Measurements from ENCODE around the gene CFB. TPM values are rescaled to one million over a fixed set of nuclear protein-coding genes. Genes with fewer than 3 reads are reported as not detected.

Gene CFB
- total and polyA plus RNA-seq, 4 donors: 2,016 to 3,272 (median 3,140) TPM

DNA sequence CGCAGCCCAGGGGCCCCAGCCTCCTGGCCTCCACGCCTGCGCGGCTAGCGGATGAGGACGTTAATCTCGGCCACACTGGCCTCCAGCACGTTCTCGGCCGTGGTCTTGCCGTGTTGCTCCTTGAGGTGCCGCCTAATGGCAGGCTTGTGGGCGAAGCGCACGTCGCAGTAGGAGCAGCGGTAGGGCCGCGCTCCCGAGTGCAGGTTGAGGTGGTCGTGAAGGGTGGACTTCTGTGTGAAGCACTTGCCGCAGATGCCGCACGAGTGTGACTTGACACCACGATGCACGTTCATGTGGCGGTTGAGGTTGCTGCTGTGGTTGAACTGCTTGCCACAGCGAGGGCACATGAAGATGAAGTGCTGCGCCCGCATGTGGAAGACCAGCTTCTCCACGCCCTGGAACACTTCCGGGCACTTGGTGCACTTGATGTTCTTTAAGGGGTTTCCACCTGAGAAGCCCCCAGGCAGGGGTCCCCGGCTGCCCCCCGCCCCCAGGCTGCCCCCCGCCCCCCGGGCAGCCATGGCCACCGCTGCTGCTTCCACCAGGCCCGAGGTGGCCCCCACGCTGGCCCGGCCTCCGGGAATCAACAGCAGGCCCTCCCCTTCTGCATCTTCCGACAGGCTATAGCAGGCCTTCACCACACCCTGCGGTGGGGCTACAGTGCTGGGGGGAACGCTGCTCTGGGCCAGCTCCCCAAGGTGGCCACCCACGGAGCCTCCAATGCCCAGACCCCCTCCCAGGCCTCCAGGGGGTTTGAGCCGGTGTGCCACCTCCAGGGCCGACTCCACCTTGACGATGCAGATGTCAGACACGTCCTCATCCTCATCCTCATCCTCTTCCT, 45.8 kb upstream of the CFB start:
- H3K27ac ChIP-seq (ENCODE audit: low read depth in 1 of 2, low read length in 2 of 2): no peak overlapping the region
- DNase-seq (ENCODE audit: low spot score): no peak
- WGBS: 89% methylated on average over 49 of the region's 49 CpGs

More for the DNA sequence above, 45.8 kb upstream of the CFB start:
- Histone ChIP-seq H3K4me3 (ENCODE audit: low read depth in 1 of 3, low read length in 3 of 3) (no peak overlapping the region), H3K9ac (ENCODE audit: low read depth in 1 of 2, low read length in 2 of 2) (no peak overlapping the region), H3K4me1 (ENCODE audit: control insufficient read depth in 4 of 4, insufficient read depth in 4 of 4, low read length in 3 of 4) (peaks cover 10 to 45% (median 29%) of the 10 kb centered on the region in 4 donors), H3K9me3 (ENCODE audit: control insufficient read depth in 4 of 4, low read length in 3 of 4) (no peaks in the 10 kb centered on the region), H3K36me3 (ENCODE audit: control insufficient read depth in 4 of 4, insufficient read depth in 3 of 4, low read depth in 1 of 4, low read length in 3 of 4) (peaks cover 0 to 3% (median under 1%) of the 10 kb centered on the region in 4 donors), H3K27me3 (ENCODE audit: control insufficient read depth in 4 of 4, insufficient read depth in 4 of 4, low read length in 3 of 4) (no peaks in the 10 kb centered on the region)
- TF ChIP-seq, protein P1, sequence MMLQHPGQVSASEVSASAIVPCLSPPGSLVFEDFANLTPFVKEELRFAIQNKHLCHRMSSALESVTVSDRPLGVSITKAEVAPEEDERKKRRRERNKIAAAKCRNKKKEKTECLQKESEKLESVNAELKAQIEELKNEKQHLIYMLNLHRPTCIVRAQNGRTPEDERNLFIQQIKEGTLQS (IDR thresholded peaks at IDR 0.05): no peak
- TF ChIP-seq HNF4A (conservative IDR thresholded peaks at IDR 0.05): no peak
- no peak for TF ChIP-seq GABPA (IDR thresholded peaks at IDR 0.05 in 1 of 2, conservative IDR thresholded peaks at IDR 0.05 in 1 of 2)
- TF ChIP-seq YY1 (IDR thresholded peaks at IDR 0.05): no peak
- TF ChIP-seq EGR1 (IDR thresholded peaks at IDR 0.05; ENCODE audit: low read depth in 2 of 2): no peak
- TF ChIP-seq, protein P2, sequence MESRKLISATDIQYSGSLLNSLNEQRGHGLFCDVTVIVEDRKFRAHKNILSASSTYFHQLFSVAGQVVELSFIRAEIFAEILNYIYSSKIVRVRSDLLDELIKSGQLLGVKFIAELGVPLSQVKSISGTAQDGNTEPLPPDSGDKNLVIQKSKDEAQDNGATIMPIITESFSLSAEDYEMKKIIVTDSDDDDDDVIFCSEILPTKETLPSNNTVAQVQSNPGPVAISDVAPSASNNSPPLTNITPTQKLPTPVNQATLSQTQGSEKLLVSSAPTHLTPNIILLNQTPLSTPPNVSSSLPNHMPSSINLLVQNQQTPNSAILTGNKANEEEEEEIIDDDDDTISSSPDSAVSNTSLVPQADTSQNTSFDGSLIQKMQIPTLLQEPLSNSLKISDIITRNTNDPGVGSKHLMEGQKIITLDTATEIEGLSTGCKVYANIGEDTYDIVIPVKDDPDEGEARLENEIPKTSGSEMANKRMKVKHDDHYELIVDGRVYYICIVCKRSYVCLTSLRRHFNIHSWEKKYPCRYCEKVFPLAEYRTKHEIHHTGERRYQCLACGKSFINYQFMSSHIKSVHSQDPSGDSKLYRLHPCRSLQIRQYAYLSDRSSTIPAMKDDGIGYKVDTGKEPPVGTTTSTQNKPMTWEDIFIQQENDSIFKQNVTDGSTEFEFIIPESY (IDR thresholded peaks at IDR 0.05): no peak
- no peak for TF ChIP-seq TAF1 (conservative IDR thresholded peaks at IDR 0.05)
- TF ChIP-seq SP1 (IDR thresholded peaks at IDR 0.05): no peak
- TF ChIP-seq, protein P3, sequence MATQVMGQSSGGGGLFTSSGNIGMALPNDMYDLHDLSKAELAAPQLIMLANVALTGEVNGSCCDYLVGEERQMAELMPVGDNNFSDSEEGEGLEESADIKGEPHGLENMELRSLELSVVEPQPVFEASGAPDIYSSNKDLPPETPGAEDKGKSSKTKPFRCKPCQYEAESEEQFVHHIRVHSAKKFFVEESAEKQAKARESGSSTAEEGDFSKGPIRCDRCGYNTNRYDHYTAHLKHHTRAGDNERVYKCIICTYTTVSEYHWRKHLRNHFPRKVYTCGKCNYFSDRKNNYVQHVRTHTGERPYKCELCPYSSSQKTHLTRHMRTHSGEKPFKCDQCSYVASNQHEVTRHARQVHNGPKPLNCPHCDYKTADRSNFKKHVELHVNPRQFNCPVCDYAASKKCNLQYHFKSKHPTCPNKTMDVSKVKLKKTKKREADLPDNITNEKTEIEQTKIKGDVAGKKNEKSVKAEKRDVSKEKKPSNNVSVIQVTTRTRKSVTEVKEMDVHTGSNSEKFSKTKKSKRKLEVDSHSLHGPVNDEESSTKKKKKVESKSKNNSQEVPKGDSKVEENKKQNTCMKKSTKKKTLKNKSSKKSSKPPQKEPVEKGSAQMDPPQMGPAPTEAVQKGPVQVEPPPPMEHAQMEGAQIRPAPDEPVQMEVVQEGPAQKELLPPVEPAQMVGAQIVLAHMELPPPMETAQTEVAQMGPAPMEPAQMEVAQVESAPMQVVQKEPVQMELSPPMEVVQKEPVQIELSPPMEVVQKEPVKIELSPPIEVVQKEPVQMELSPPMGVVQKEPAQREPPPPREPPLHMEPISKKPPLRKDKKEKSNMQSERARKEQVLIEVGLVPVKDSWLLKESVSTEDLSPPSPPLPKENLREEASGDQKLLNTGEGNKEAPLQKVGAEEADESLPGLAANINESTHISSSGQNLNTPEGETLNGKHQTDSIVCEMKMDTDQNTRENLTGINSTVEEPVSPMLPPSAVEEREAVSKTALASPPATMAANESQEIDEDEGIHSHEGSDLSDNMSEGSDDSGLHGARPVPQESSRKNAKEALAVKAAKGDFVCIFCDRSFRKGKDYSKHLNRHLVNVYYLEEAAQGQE (IDR thresholded peaks at IDR 0.05): no peak
- no peak for TF ChIP-seq RAD21 (IDR thresholded peaks at IDR 0.05)
- TF ChIP-seq, protein P4, sequence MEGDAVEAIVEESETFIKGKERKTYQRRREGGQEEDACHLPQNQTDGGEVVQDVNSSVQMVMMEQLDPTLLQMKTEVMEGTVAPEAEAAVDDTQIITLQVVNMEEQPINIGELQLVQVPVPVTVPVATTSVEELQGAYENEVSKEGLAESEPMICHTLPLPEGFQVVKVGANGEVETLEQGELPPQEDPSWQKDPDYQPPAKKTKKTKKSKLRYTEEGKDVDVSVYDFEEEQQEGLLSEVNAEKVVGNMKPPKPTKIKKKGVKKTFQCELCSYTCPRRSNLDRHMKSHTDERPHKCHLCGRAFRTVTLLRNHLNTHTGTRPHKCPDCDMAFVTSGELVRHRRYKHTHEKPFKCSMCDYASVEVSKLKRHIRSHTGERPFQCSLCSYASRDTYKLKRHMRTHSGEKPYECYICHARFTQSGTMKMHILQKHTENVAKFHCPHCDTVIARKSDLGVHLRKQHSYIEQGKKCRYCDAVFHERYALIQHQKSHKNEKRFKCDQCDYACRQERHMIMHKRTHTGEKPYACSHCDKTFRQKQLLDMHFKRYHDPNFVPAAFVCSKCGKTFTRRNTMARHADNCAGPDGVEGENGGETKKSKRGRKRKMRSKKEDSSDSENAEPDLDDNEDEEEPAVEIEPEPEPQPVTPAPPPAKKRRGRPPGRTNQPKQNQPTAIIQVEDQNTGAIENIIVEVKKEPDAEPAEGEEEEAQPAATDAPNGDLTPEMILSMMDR (IDR thresholded peaks at IDR 0.05; ENCODE audit: low read depth, low read length, missing input control): no peak
- no peak for TF ChIP-seq NR2F2 (IDR thresholded peaks at IDR 0.05)
- TF ChIP-seq FOXA1 (IDR thresholded peaks at IDR 0.05): no peak
- TF ChIP-seq FOXA2 (IDR thresholded peaks at IDR 0.05): no peak
- TF ChIP-seq, protein P5, sequence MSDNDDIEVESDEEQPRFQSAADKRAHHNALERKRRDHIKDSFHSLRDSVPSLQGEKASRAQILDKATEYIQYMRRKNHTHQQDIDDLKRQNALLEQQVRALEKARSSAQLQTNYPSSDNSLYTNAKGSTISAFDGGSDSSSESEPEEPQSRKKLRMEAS (IDR thresholded peaks at IDR 0.05): no peak
- no peak for TF ChIP-seq JUND (IDR thresholded peaks at IDR 0.05)
- TF ChIP-seq HNF4G (IDR thresholded peaks at IDR 0.05): no peak
- no peak for TF ChIP-seq RXRA (IDR thresholded peaks at IDR 0.05)
